ENCODE measurements around the gene OTUD4. TPM values are rescaled to one million over a fixed set of nuclear protein-coding genes. Genes with fewer than 3 reads are reported as not detected.
"Not testable (repeated sequence)": the region's sequence is repeated elsewhere in the genome, so short reads cannot be mapped to it uniquely, and the experiment has no call there.

OTUD4 gene, protein sequence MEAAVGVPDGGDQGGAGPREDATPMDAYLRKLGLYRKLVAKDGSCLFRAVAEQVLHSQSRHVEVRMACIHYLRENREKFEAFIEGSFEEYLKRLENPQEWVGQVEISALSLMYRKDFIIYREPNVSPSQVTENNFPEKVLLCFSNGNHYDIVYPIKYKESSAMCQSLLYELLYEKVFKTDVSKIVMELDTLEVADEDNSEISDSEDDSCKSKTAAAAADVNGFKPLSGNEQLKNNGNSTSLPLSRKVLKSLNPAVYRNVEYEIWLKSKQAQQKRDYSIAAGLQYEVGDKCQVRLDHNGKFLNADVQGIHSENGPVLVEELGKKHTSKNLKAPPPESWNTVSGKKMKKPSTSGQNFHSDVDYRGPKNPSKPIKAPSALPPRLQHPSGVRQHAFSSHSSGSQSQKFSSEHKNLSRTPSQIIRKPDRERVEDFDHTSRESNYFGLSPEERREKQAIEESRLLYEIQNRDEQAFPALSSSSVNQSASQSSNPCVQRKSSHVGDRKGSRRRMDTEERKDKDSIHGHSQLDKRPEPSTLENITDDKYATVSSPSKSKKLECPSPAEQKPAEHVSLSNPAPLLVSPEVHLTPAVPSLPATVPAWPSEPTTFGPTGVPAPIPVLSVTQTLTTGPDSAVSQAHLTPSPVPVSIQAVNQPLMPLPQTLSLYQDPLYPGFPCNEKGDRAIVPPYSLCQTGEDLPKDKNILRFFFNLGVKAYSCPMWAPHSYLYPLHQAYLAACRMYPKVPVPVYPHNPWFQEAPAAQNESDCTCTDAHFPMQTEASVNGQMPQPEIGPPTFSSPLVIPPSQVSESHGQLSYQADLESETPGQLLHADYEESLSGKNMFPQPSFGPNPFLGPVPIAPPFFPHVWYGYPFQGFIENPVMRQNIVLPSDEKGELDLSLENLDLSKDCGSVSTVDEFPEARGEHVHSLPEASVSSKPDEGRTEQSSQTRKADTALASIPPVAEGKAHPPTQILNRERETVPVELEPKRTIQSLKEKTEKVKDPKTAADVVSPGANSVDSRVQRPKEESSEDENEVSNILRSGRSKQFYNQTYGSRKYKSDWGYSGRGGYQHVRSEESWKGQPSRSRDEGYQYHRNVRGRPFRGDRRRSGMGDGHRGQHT
- total RNA-seq: 17.2 and 20.0 TPM in 2 replicates

DNA sequence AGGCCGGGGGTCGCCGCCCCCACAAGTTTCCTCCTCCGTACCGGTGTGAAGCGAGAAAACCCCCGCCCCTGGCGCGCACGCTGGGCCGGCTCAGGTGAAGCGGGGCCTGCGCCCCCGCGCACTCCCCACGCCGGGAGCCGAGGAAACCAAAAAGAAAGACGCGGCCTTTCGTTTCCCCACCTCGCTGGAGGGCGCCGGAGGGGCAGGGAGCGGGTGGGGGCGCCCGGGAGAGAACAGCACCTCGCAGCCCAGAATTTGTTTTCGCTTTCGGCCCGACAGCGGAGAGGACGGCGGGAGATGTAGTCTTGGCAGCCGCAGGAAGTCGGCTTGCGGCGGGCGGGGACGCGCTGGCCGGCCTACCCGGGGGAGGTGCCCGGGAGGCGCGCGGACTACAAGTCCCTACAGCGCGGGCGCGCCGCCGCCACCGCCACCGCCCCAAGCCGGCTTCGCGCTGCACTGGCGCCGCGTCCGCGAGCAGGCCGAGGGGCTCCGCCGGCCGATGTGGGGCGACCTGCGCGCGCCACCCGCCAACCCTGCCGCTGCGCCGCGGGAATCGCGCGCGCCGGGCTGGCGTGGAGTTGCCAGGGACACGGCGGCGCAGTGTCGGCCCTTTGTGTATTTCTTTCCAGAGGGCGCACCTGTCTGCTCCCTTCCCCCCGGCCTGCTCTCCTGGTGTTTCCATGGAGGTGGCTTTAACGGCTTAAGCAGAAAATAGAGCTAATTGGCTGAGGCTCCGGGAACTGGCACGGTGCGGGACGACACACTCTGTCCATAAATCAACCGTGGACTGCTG, at the start of gene OTUD4:
Gene OTUD4 (minus strand): TSS at position 292 of the 793 bp plus-strand sequence. CDS start 616 bp downstream, outside the sequence.
- TF ChIP-seq, protein P1, sequence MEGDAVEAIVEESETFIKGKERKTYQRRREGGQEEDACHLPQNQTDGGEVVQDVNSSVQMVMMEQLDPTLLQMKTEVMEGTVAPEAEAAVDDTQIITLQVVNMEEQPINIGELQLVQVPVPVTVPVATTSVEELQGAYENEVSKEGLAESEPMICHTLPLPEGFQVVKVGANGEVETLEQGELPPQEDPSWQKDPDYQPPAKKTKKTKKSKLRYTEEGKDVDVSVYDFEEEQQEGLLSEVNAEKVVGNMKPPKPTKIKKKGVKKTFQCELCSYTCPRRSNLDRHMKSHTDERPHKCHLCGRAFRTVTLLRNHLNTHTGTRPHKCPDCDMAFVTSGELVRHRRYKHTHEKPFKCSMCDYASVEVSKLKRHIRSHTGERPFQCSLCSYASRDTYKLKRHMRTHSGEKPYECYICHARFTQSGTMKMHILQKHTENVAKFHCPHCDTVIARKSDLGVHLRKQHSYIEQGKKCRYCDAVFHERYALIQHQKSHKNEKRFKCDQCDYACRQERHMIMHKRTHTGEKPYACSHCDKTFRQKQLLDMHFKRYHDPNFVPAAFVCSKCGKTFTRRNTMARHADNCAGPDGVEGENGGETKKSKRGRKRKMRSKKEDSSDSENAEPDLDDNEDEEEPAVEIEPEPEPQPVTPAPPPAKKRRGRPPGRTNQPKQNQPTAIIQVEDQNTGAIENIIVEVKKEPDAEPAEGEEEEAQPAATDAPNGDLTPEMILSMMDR (conservative IDR thresholded peaks at IDR 0.05; ENCODE audit: low read depth, low read length): peak; percentile 27
- H3K4me3 ChIP-seq (ENCODE audit: low read depth, low read length): peak within 1 kb of the TSS; percentile 82
- DNase-seq (ENCODE audit: low read depth): no peak

DNA sequence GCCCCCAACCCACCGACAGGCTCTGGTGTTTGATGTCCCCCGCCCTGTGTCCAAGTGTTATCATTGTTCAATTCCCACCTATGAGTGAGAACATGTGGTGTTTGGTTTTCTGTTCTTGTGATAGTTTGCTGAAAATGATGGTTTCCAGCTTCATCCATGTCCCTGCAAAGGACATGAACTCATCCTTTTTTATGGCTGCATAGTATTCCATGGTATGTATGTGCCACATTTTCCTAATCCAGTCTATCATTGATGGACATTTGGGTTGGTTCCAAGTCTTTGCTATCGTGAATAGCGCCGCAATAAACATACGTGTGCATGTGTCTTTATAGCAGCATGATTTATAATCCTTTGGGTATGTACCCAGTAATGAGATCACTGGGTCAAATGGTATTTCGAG, 42.8 kb upstream of the OTUD4 start:
- not testable (repeated sequence) for H3K4me3 ChIP-seq (ENCODE audit: low read depth, low read length); DNase-seq (ENCODE audit: low read depth)

DNA sequence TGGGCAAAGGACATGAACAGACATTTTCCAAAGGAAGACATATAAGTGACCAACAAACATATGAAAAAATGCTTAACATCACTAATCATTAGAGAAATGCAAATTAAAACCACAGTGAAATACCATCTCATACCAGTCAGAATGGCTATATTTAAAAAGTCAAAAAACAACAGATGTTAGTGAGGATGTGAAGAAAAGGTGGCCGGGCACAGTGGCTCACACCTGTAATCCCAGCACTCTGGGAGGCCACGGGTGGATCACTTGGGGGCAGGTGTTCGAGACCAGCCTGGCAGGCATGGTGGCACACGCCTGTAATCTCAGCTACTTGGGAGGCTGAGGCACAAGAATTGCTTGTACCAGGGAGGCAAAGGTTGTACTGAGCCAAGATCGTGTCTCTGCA, 41.1 kb upstream of the OTUD4 start:
- DNase-seq (ENCODE audit: low read depth); H3K4me3 ChIP-seq (ENCODE audit: low read depth, low read length): not testable (repeated sequence)

DNA sequence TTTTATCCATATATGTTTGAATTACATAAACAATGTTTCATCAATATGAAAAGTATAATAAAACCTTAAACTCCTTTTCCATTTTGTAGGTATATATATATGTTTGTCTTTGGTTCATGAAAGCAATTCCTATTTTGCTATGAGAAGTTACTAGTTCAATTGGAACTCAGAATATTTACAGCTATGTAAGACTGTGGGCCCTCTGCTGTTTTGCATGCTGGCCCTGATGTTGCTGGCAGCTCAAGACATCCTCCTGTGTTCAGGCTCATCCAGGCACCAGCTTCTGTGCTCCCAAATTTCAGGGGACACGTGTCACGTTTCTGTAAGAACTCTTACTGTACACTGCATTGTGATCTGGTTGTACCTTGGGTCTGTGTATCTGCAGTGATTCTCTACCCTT, 38.7 kb upstream of the OTUD4 start:
- no peak for DNase-seq (ENCODE audit: low read depth)
- TF ChIP-seq, protein P1 (conservative IDR thresholded peaks at IDR 0.05; ENCODE audit: low read depth, low read length): no peak
- no peak overlapping the region for H3K4me3 ChIP-seq (ENCODE audit: low read depth, low read length)

DNA sequence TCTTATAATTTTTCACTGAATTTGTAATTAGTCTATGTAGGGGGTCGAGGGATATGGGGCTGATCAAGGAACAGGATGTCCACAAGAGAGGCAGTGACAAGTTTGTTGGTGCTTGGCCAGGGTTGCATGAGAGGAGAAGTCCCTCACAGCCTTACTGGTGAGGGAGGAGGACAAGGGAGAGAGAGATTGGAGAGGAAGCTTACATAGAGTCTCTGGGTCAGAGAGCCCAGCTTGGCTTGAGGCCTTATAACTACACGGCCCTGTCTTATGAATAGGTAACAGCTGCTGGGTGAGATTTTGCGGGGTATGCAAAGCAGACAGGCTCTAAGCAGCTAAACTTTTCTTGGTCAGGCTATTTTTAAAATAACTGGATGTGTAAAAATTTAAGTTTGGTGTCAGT, 37.9 kb upstream of the OTUD4 start:
- no peak overlapping the region for H3K4me3 ChIP-seq (ENCODE audit: low read depth, low read length)
- DNase-seq (ENCODE audit: low read depth): no peak
- TF ChIP-seq, protein P1 (conservative IDR thresholded peaks at IDR 0.05; ENCODE audit: low read depth, low read length): no peak

DNA sequence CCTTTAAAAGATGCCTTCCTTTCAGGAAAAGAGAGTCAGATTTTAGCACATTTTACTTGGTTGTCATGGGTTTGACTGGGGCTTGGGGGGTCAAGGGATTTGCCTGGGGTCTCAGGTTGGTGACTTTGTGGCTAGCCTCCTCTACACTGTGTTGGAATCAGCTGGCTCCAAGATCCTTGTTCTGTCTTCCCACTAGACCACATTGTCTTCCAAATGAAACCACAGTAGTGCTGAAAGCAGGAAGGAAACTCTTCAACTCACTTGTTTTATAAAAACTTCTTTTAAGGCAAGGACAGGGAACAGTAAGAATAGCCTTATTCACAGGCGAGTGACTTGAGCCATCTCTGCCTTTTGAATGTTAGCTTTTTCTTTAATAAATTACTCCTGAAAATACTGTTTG, 37.0 kb upstream of the OTUD4 start:
- H3K4me3 ChIP-seq (ENCODE audit: low read depth, low read length): no peak overlapping the region
- TF ChIP-seq, protein P1 (conservative IDR thresholded peaks at IDR 0.05; ENCODE audit: low read depth, low read length): no peak
- DNase-seq (ENCODE audit: low read depth): no peak

DNA sequence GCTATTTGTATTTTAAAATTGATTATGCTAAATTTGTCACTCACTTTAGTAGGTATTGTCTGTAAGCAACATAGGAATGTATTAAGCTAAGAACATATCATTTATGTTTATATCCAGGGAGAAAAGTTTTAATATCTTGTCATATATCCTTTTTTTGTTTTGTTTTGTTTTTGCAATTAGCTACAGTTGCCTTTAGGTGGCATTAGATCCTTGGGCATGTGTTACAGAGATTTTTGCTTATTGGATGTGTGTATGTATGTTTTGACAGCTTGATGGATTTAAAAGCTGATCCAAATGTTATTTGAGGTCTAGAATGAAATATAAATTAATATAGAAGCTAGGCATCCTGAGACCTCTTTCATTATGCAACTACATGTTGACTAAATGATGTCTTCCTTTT, 36.1 kb upstream of the OTUD4 start:
- H3K4me3 ChIP-seq (ENCODE audit: low read depth, low read length): no peak overlapping the region
- no peak for DNase-seq (ENCODE audit: low read depth)
- TF ChIP-seq, protein P1 (conservative IDR thresholded peaks at IDR 0.05; ENCODE audit: low read depth, low read length): peak; percentile 72
